Measurements from ENCODE around the gene PRSS8. TPM values are rescaled to one million over a fixed set of nuclear protein-coding genes. Genes with fewer than 3 reads are reported as not detected.
A peak's percentile ranks its signal among the peaks of the same experiment; 100 is the strongest.
"Not testable (repeated sequence)": the region's sequence is repeated elsewhere in the genome, so short reads cannot be mapped to it uniquely, and the experiment has no call there.

PRSS8 gene
- total and polyA plus RNA-seq, 2 donors: 1.6 TPM

DNA sequence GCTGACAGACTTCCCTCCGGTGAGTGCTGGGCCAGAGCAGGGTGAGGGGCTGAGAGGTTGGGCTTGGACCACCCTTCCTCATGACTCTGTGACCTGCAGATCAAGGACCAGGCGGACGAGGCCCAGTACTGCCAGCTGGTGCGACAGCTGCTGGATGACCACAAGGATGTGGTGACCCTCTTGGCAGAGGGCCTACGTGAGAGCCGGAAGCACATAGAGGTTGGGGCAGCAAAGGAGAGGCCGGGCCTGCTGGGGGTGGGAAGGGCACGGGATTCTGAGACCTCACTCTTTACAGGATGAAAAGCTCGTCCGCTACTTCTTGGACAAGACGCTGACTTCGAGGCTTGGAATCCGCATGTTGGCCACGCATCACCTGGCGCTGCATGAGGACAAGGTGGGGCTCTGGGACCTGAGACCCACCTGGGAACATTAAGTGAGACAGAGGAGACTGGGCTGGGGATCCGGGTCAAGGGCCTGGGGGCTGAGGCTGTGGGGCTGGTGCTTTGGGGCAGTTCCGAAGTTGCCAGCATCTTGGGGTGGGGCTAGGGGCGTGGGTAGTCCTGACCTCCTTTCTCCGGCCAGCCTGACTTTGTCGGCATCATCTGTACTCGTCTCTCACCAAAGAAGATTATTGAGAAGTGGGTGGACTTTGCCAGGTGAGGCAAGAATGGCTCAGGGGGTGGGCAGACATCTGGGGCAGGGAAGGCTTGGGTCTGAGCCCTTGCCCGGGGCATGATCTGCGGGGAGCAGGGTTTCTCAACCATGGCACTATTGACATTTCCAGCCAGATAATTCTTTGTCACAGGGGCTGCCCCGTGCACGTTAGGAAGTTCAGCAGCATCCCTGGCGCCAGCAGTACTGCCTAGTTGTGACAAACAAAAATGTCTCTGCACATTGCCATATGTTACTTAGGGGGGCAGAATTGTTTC, 25.2 kb downstream of the PRSS8 start:
- no peak for DNase-seq (ENCODE audit: extremely low spot score)
- H3K4me3 ChIP-seq (ENCODE audit: low read depth, low read length): no peak overlapping the region
- no peaks in the 10 kb centered on the region for H3K36me3 ChIP-seq (ENCODE audit: insufficient read depth)
- no peak overlapping the region for H3K27ac ChIP-seq (ENCODE audit: low read depth)
- whole genome bisulfite sequencing: 89% methylated on average over 26 of the region's 26 CpGs
- H3K4me1 ChIP-seq (ENCODE audit: insufficient read depth): peaks cover 1% of the 10 kb centered on the region

DNA sequence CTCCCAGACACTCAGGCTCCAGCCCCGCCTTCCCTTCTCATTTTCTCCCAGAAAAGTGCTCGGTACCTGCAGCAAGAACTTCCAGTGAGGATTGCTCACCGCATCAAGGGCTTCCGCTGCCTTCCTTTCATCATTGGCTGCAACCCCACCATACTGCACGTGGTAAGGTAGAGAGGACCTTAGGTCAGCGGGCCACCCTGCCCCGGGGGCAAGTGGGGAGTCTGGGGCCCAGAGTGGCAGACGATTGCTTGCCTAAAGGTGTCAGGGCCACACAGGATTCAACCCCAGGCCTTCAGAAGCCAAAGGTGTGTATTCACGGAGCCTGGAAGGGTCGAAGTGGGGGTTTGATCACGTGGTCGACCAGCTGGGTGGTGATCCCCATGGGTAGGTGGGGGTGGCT, 25.9 kb downstream of the PRSS8 start:
- Histone ChIP-seq H3K36me3 (ENCODE audit: insufficient read depth) (no peaks in the 10 kb centered on the region), H3K4me1 (ENCODE audit: insufficient read depth) (peaks cover 1% of the 10 kb centered on the region), H3K4me3 (ENCODE audit: low read depth, low read length) (no peak overlapping the region), H3K27ac (ENCODE audit: low read depth) (no peak overlapping the region)
- no peak for DNase-seq (ENCODE audit: extremely low spot score)
- WGBS: 91% methylated on average over 12 of the region's 12 CpGs

DNA sequence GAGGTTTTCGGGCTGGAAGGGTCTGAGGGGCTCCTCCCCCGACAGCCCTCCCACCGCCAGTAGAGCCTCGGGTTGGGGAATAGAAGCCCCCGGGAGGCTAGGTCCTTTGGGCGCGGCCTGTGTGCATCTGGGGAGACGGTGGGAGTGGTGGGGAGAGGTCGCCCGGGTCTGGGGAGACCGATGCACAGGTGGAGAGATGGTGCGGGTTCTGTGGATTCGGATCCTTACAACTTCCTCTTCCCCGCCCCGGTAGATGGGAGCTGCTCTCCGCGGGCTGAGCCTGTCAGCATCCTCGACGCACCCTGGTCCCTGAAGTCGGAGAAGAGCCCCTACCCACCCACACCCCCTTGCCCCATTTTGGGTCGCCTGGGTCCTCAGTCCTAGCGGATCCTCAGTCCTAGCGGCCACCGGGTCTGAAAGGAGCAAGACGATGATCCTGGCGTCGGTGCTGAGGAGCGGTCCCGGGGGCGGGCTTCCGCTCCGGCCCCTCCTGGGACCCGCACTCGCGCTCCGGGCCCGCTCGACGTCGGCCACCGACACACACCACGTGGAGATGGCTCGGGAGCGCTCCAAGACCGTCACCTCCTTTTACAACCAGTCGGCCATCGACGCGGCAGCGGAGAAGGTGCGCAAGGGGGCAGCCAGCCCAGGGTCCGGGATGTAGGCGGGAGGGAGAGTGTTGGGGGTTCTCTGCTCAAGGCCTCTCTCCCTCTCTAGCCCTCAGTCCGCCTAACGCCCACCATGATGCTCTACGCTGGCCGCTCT, 26.6 kb downstream of the PRSS8 start:
- H3K4me1 ChIP-seq (ENCODE audit: insufficient read depth): peaks cover 1% of the 10 kb centered on the region
- WGBS: 30% methylated on average over 57 of the region's 57 CpGs

DNA sequence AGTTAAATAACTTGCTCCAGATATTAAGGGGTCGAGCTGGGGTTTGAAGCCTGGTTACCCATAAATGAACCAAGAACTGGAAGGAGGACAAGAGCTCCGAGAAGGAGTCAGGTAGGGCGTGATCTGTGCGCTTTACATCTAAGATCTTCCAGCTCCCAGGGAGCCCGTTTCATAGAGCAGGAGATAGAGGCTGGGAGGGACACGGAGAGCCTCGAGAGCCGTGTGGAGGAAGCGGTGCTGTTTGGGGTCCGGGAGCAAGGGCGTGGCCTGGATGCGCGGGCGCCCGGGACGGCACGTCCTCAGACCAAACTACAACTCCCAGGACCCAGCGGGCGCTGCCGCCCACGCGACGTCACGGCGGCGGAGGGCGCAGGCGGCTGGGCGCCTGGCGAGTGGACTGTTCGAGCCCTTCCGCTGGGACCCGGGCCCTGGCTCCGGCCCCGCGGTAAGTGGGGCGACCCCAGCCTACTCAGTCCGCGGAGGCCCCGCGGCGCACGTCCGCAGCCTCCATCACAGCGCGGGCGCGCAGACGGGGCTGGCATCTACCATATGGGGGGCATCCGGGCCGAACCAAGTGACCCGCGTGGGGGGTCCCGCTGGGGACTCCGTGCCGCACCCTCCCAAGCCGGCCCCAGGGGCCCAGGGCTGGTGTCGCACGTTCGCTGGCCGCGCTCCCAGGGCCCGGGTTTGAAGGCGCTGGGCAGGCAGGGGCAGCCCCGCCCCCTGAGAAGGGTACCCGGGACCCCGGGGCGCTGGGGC, 27.3 kb downstream of the PRSS8 start, which contains the start of gene BCKDK:
TSS of gene BCKDK (plus strand) at position 352 of the 759 bp plus-strand sequence. CDS start 838 bp downstream, outside the sequence.
- Histone ChIP-seq H3K36me3 (ENCODE audit: insufficient read depth) (no peaks in the 10 kb centered on the region), H3K4me3 (ENCODE audit: low read depth, low read length) (peak within 1 kb of the TSS; percentile 92), H3K4me1 (ENCODE audit: insufficient read depth) (peaks cover 1% of the 10 kb centered on the region), H3K27ac (ENCODE audit: low read depth) (peak within 1 kb of the TSS; percentile 92)
- WGBS: 3% methylated on average over 68 of the region's 68 CpGs
- DNase-seq (ENCODE audit: extremely low spot score): no peak

More for the DNA sequence above, 26.6 kb downstream of the PRSS8 start:
- Histone ChIP-seq H3K36me3 (ENCODE audit: insufficient read depth) (no peaks in the 10 kb centered on the region), H3K4me3 (ENCODE audit: low read depth, low read length) (peak overlapping the region; percentile 92), H3K27ac (ENCODE audit: low read depth) (peak overlapping the region; percentile 92)
- DNase-seq (ENCODE audit: extremely low spot score): no peak

DNA sequence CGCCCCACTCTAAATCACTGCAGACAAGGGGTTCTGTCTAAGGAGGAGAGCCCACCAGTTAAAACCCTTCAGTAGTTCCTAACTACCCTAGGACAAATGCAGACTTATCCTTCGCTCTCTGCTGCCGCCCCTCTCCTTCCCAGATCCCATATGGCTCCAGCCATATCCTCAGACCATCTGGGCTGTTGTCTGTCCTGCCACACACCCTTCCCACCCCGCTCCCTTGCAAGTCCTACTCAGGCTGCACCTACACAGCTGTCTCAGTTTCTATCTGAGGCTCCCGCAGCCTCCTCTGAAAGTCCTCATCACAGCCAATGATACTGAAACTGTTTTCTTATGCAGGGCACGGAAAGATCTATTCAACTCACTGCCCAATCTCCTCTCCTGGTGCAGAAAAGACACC, 28.1 kb downstream of the PRSS8 start:
- DNase-seq (ENCODE audit: extremely low spot score): no peak
- H3K27ac ChIP-seq (ENCODE audit: low read depth): no peak overlapping the region
- peaks cover 1% of the 10 kb centered on the region for H3K4me1 ChIP-seq (ENCODE audit: insufficient read depth)
- H3K4me3 ChIP-seq (ENCODE audit: low read depth, low read length): no peak overlapping the region
- WGBS: 93% methylated on average over 6 of the region's 6 CpGs
- no peaks in the 10 kb centered on the region for H3K36me3 ChIP-seq (ENCODE audit: insufficient read depth)

DNA sequence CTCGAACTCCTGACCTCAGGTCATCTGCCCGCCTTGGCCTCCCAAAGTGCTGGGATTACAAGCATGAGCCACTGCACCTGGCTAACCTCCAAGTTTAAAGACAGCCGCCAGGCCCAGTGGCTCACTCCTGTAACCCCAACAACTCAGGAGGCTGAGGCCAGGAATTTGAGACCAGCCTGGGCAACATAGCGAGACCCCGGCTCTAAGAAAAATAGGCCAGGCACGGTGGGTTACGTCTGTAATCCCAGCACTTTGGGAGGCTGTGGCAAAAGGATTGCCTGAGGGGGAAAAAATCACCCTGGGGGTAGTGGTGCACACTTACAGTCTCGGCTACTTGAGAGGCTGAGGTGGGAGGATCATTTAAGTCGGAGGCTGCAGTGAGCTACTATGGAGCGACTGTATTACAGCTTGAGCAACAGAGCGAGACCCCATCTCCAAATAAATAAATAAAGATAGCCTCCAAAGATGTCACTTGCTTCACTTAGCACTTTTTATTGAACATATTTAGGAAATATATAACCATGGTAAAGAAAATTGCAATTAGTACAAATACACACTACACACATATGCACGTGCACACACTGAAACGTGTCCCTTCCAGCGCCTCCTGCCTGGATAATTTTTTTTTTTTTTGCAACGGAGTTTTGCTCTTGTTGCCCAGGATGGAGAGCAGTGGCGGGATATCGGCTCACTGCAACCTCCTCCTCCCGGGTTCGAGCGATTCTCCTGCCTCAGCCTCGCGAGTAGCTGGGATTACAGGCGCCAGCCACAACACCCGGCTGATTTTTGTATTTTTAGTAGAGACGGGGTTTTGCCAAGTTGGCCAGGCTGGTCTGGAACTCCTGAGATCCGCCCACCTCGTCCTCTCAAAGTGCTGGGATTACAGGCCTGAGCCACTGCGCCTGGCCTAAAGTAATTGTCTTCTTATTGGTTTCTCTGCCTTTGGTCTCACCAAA, 28.7 kb downstream of the PRSS8 start:
- no peak for DNase-seq (ENCODE audit: extremely low spot score)
- Histone ChIP-seq H3K27ac (ENCODE audit: low read depth) (no peak overlapping the region), H3K36me3 (ENCODE audit: insufficient read depth) (no peaks in the 10 kb centered on the region), H3K4me3 (ENCODE audit: low read depth, low read length) (no peak overlapping the region), H3K4me1 (ENCODE audit: insufficient read depth) (peaks cover 1% of the 10 kb centered on the region)
- 90% methylated on average over 28 of the region's 28 CpGs for WGBS

DNA sequence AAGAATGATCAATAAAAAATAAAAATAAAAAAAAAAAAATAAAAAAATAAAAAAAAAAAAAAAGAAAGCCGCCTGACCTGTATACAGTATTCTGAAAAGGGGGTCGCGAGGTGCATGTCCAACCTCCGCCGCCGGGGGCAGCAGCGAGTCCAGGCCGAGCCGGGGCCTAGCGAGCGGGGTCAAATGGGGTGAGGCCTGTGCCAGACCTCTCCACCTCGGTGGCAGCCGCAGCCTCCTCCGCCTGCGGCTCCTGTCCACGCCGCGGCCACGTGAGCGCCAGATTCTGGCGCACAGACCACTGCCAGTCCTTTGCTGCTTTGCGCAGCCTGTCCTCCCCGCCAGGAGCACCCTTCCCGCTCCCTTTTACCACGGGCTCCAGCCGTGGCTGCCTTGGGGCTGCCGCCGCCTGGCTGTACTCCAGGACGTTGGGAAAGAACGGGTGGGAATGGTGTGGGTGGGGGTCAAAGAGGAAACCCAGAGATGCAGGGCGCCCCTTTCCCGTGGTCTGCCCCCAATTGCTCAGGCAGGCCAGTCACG, 29.8 kb downstream of the PRSS8 start:
- WGBS: 20% methylated on average over 33 of the region's 33 CpGs
- H3K4me3 ChIP-seq (ENCODE audit: low read depth, low read length): no peak overlapping the region

DNA sequence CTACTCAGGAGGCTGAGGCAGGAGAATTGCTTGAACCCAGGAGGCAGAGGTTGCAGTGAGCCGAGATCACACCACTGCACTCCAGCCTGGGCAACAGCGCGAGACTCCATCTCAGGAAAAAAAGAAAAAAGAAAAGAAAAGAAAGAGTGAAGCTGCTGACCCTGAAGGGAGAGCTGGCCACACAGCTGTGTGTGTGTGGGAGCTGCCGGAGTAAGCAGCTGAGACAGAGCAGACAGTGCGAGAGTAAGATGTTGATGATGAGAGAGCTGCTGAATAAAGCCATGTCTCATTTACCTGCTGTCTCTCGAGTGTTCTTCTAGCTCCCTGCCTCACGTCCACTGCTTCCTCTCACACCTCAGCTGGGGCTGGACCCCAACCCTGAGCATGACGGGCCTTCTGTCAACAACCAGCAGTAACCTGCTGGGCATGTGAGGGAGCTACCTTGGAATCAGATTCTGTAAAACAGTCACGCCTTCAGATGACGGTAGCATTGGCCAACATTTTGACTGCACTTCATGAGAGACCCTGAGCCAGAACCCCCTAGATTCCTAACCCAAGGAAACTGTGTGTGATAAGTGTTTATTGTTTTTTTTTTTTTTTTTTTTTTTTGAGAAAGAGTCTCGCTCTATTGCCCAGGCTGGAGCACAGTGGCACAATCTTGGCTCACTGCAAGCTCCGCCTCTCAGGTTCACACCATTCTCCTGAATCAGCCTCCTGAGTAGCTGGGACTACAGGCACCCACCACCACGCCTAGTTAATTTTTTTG, 34.5 kb downstream of the PRSS8 start:
- WGBS: 78% methylated on average over 13 of the region's 13 CpGs
- not testable (repeated sequence) for H3K36me3 ChIP-seq (ENCODE audit: insufficient read depth); DNase-seq (ENCODE audit: extremely low spot score); H3K27ac ChIP-seq (ENCODE audit: low read depth); H3K4me3 ChIP-seq (ENCODE audit: low read depth, low read length); H3K4me1 ChIP-seq (ENCODE audit: insufficient read depth)

More for the DNA sequence above, 29.8 kb downstream of the PRSS8 start:
- H3K36me3 ChIP-seq (ENCODE audit: insufficient read depth): no peaks in the 10 kb centered on the region
- DNase-seq (ENCODE audit: extremely low spot score): no peak
- H3K27ac ChIP-seq (ENCODE audit: low read depth): no peak overlapping the region
- H3K4me1 ChIP-seq (ENCODE audit: insufficient read depth): peaks cover 1% of the 10 kb centered on the region

DNA sequence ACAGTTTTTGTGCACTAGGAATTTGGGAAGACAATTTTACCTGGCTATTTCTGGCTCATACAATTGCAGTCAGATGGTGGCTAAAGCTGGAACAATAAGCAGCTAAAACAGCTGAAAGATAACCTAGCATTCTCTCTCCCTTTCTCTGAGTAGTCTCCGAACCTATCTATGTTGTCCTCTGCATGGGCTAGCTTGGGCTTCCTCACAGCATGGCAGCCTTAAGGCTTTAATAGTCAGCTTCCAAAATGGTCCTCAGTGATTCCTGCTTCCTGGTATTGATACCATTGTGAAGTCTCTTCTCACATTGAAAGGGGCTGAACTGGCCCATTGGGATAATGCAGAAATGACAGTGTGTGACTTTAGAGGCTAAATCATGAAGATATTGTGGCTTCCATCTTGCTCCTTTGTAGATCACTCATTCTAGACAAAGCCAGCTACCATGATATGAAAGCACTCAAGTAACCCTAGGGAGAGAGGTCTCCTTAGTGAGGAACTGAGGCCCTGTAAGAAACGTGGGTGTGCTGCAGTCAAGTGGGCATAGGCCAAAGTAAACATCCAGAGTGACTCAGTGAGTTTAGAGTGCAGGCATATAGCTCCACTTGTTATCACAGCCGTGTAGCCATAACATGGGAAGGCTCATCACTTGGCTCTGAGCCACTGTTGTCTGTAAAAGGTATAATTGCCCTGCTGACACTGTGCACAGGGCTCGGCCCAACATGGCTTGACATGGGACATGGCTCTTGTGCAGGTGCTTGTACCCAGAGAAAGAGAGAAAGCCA, 35.5 kb downstream of the PRSS8 start:
- 66% methylated on average over 4 of the region's 4 CpGs for WGBS
- no peak overlapping the region for H3K27ac ChIP-seq (ENCODE audit: low read depth)
- no peak for DNase-seq (ENCODE audit: extremely low spot score)
- no peaks in the 10 kb centered on the region for H3K4me1 ChIP-seq (ENCODE audit: insufficient read depth)
- no peaks in the 10 kb centered on the region for H3K36me3 ChIP-seq (ENCODE audit: insufficient read depth)
- no peak overlapping the region for H3K4me3 ChIP-seq (ENCODE audit: low read depth, low read length)

DNA sequence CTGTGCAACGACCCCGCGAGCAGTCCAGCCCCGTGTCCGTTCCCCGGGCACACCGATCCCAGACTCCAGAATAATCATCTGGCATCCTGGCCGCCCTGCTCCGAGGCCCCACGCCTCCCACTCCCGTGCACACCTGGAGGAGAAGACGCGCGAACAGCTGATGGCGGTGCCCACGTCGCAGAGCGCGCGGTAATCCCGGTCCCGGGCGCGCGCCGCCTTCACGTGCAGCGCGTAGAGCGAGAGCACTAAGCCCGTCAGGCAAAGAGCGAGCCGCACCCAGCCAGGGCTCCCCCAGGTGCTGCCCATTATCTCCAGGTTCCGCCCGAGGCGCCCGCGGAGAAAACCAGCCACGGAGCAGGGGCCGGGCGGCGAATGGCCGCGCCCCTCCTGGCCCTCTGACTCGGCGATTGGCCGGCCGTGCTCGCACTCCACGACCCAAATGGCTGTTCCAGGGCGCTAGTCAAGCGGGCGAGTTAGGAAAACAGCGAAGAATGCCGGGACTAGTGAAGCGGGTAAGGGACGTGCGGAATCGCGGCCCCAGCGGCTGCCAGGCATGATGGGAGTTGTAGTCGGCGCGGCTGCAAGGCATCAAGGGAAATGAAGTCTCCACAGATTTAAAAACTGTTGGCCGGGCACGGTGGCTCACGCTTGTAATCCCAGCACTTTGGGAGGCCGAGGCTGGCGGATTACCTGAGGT, 41.0 kb downstream of the PRSS8 start, which contains the start of gene VKORC1:
TSS of gene VKORC1 (minus strand) at position 374 of the 697 bp plus-strand sequence. CDS start at position 306, 68 bp downstream.
- H3K4me3 ChIP-seq (ENCODE audit: low read depth, low read length): peak within 1 kb of the TSS; percentile 72
- WGBS: under 1% methylated on average over 69 of the region's 69 CpGs
- peak; percentile 84 for DNase-seq (ENCODE audit: extremely low spot score)
- H3K36me3 ChIP-seq (ENCODE audit: insufficient read depth): peaks cover 2% of the 10 kb centered on the region
- H3K4me1 ChIP-seq (ENCODE audit: insufficient read depth): peaks cover 2% of the 10 kb centered on the region
- peak within 1 kb of the TSS; percentile 88 for H3K27ac ChIP-seq (ENCODE audit: low read depth)

DNA sequence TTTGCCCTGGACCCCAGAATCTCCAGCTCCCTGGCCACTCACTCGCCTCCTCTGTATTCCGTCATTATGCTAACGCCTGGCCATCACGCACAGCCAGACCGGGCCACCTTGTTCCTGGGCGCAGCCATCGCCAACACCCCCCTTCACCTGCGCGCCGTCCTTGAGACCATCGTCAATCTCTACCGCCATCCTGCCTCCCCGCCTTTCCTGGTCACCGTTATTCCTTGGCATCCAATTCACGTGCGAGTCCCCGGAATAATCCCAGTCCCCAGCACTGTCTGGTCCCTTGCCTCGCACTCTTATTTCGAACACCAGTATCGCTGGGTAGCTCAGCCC, 41.5 kb downstream of the PRSS8 start:
- DNase-seq (ENCODE audit: extremely low spot score): no peak

More for the DNA sequence above, 41.5 kb downstream of the PRSS8 start:
- H3K27ac ChIP-seq (ENCODE audit: low read depth): peak overlapping the region; percentile 88
- peaks cover 2% of the 10 kb centered on the region for H3K36me3 ChIP-seq (ENCODE audit: insufficient read depth)
- H3K4me3 ChIP-seq (ENCODE audit: low read depth, low read length): peak overlapping the region; percentile 72
- under 1% methylated on average over 20 of the region's 20 CpGs for WGBS
- H3K4me1 ChIP-seq (ENCODE audit: insufficient read depth): peaks cover 2% of the 10 kb centered on the region

Data from urinary bladder (tissue), 4 donors.